Muscle layer of colon (tissue), 2 donors: Measurements from ENCODE around the gene C11orf97.
"Not testable (repeated sequence)": the region's sequence is repeated elsewhere in the genome, so short reads cannot be mapped to it uniquely, and the experiment has no call there.

Experiments
- H3K27ac ChIP-seq: one replicate; pipeline ENCODE4 v1.7.0; 2013; ENCODE audit warnings: low read depth, mild to moderate bottlenecking, low read length, moderate library complexity
- H3K27me3 ChIP-seq, 2 donors: one replicate each; pipeline ENCODE4 v1.7.0; 2013; ENCODE audit warnings: low read length in 2 of 2, mild to moderate bottlenecking in 2 of 2; ENCODE audit not compliant: insufficient read depth in 2 of 2, control insufficient read depth in 1 of 2
- H3K36me3 ChIP-seq: one replicate; pipeline ENCODE4 v1.7.0; 2013; ENCODE audit warnings: mild to moderate bottlenecking, low read length; ENCODE audit not compliant: insufficient read depth
- H3K4me1 ChIP-seq: one replicate; pipeline ENCODE4 v1.7.0; 2013; ENCODE audit warnings: mild to moderate bottlenecking, low read length; ENCODE audit not compliant: insufficient read depth
- H3K4me3 ChIP-seq, 2 donors: one replicate each; pipeline ENCODE4 v1.7.0; 2013; ENCODE audit warnings: low read length in 2 of 2, low read depth in 1 of 2, mild to moderate bottlenecking in 1 of 2, moderate library complexity in 1 of 2
- H3K9ac ChIP-seq: one replicate; pipeline ENCODE4 v1.7.0; 2013; ENCODE audit warnings: low read length
- H3K9me3 ChIP-seq: one replicate; pipeline ENCODE4 v1.7.0; 2013; ENCODE audit warnings: mild to moderate bottlenecking, low read length
- donor health status: abdominal sarcoma.
- donor health status: Adenocarcinoma of cecum.

The C11orf97 gene

DNA sequence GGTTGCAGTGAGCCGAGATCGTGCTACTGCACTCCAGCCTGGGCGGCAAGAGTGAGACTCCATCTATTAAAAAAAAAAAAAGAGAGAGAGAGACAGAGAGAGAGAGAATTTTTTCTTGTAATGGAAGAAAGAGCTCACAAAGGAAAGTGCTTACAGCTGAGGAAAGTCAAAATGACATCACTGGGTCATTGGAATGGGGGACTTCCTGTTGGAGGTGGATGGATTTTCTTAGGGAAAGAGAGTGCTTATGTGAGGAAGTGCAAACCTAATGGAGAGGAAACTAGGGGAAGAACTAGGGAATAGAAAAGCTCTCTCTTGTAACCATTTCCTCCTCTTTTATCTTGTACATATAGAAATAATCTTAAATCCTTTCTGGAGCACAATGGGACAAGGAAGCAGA lies 48.6 kb downstream of the C11orf97 start:
- H3K4me3 ChIP-seq: no peak overlapping the region
- no peak overlapping the region for H3K9ac ChIP-seq
- peaks cover 10% of the 10 kb centered on the region for H3K4me1 ChIP-seq
- no peaks in the 10 kb centered on the region for H3K9me3 ChIP-seq
- H3K27ac ChIP-seq: no peak overlapping the region
- H3K27me3 ChIP-seq: no peaks in the 10 kb centered on the region
- no peaks in the 10 kb centered on the region for H3K36me3 ChIP-seq

DNA sequence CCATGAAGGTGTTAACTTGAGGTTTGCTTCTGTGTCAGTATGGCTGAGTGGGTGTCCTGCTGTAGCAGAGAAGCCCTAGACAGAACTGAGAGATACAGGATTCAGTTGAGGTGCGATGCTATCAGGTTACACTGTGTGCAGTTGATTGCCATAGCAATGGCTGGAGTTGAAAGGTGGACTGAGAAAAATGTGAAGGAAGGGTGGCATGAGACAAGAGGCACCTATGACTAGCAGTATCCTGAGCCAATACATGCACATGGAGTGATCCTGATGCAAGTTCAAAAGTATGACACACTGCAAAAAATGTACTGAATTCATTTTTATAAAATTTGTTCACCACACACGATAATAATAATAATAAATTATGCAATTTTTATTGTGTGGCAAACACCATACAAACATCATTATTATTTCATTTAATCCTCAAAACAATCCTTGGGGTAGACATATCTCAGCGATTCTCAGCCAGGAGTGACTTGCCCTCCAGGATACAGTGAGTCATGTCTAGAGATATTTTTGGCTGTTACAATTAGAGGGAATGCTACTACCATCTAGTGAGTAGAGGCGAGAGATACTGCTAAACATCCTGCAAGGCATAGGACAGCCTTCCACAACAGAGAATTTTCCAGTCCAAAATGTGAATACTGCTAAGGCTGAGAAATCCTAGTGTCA lies 51.1 kb downstream of the C11orf97 start:
- Histone ChIP-seq H3K36me3 (no peaks in the 10 kb centered on the region), H3K9me3 (no peaks in the 10 kb centered on the region), H3K27me3 (no peaks in the 10 kb centered on the region), H3K4me3 (no peak overlapping the region), H3K27ac (no peak overlapping the region), H3K4me1 (peaks cover 5% of the 10 kb centered on the region), H3K9ac (no peak overlapping the region)

DNA sequence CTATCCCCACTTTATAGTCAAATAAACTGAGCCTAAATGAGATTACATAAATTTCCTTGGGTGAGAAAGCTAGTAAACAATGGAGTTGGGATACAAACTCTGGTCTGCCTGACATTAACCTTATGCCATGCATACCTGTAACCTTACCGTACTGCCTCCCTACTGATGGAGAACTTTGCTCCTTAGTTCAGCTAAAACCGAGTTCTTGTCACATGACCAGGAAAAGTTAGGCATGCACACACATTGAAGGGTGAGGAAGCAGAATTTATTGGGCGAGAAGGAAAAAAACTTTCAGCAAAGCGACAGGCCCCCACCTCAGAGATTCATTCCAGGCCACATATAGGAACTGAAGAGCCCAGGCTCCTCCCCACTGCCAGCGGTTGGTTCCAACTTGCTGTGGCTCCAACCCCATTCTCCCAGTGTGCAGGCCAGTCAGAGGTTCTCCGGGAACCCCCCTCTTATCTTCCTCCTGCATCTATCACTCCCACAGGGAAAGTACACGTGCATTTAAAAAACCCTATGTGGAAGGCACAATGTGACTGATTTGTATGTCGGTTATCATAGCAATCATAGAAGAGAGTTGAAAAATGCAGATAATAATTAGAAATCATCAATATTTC lies 51.7 kb downstream of the C11orf97 start:
- no peak overlapping the region for H3K4me3 ChIP-seq
- H3K27me3 ChIP-seq: no peaks in the 10 kb centered on the region
- peaks cover 4% of the 10 kb centered on the region for H3K4me1 ChIP-seq
- no peak overlapping the region for H3K27ac ChIP-seq
- no peaks in the 10 kb centered on the region for H3K36me3 ChIP-seq
- H3K9me3 ChIP-seq: no peaks in the 10 kb centered on the region
- no peak overlapping the region for H3K9ac ChIP-seq

DNA sequence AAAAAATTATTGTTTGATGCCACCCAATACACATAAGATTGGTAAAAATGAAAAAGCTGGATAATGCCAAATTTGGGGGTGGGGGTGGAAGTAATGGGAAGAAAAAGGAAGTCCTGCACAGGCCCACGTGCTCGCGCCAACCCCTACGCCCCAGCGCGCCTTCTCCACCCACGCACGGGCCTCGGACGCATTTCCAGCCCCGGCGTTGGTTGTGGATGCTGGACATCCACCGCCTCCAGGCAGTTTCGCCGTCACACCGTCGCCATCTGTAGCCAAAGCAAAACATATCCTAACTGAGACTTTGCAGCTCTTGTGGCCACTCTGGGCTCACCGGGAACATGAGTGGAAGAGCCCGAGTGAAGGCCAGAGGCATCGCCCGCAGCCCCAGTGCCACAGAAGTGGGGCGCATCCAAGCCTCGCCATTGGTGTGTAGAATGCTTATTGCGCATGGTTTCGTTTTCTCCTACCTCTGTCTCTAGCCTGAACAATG lies 55.0 kb downstream of the C11orf97 start, which contains the start of gene PIWIL4:
Gene PIWIL4, plus strand, starts transcription at position 188 of the 490 bp plus-strand sequence. Its CDS starts 151 bp downstream, at position 339.
- Histone ChIP-seq H3K9me3 (no peaks in the 10 kb centered on the region), H3K36me3 (no peaks in the 10 kb centered on the region), H3K27ac (no peak within 1 kb of the TSS), H3K9ac (no peak within 1 kb of the TSS), H3K4me1 (peaks cover 4% of the 10 kb centered on the region), H3K4me3 (no peak within 1 kb of the TSS), H3K27me3 (no peaks in the 10 kb centered on the region)

DNA sequence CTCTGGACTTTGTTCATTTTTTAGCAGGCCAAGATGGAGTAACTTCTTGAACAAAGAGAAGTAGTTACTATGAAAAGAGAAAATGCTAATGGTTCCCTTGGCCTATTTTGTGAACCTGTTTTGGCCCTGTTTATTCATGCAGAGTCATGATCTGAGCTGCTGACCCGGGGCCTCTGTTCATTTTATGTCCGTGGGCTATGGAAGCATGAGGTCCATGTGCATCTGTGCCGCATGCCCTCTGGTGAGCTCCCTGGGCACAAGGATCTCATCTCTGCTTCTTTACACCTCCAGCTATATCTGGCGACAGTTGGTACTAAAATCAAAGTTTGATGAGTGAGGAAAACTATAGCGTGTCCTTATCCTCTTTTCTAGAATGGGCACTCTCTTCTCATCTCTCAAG lies 55.9 kb downstream of the C11orf97 start:
- H3K27me3 ChIP-seq: no peaks in the 10 kb centered on the region
- H3K4me1 ChIP-seq: peaks cover 4% of the 10 kb centered on the region
- no peak overlapping the region for H3K4me3 ChIP-seq
- H3K27ac ChIP-seq: no peak overlapping the region
- no peaks in the 10 kb centered on the region for H3K36me3 ChIP-seq
- H3K9me3 ChIP-seq: no peaks in the 10 kb centered on the region
- no peak overlapping the region for H3K9ac ChIP-seq

DNA sequence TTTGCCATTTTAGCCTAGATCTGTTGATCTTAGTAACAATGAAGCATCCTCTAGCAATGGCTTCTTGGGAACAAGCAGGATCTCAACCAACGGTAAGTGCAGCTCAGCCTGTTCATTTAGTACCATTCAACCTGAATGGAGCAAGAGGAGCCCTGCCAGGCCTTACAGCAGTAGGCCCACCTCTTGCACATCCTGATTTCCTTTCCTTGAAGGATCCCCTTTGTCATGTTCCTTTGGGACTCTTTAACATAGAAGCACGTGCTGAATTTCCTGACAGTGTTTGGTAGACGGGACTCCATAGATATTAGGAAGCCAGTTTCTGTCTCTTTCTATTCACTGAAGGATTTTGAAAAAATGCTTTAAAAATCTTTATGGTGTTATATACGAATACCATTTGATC lies 56.5 kb downstream of the C11orf97 start:
- H3K4me3 ChIP-seq: no peak overlapping the region
- no peak overlapping the region for H3K27ac ChIP-seq
- H3K27me3 ChIP-seq: no peaks in the 10 kb centered on the region
- H3K36me3 ChIP-seq: no peaks in the 10 kb centered on the region
- H3K9me3 ChIP-seq: no peaks in the 10 kb centered on the region
- no peak overlapping the region for H3K9ac ChIP-seq
- H3K4me1 ChIP-seq: peaks cover 2% of the 10 kb centered on the region

DNA sequence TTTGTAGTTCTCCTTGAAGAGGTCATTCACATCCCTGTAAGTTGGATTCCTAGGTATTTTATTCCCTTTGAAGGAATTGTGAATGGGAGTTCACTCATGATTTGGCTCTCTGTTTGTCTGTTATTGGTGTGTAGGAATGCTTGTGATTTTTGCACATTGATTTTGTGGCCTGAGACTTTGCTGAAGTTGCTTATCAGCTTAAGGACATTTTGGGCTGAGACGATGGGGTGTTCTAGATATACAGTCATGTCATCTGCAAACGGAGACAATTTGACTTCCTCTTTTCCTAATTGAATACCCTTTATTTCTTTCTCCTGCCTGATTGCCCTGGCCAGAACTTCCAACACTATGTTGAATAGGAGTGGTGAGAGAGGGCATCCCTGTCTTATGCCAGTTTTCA lies 60.7 kb downstream of the C11orf97 start:
- not testable (repeated sequence) for H3K27me3 ChIP-seq, H3K4me1 ChIP-seq, H3K36me3 ChIP-seq, H3K27ac ChIP-seq, H3K9me3 ChIP-seq, H3K9ac ChIP-seq, H3K4me3 ChIP-seq

DNA sequence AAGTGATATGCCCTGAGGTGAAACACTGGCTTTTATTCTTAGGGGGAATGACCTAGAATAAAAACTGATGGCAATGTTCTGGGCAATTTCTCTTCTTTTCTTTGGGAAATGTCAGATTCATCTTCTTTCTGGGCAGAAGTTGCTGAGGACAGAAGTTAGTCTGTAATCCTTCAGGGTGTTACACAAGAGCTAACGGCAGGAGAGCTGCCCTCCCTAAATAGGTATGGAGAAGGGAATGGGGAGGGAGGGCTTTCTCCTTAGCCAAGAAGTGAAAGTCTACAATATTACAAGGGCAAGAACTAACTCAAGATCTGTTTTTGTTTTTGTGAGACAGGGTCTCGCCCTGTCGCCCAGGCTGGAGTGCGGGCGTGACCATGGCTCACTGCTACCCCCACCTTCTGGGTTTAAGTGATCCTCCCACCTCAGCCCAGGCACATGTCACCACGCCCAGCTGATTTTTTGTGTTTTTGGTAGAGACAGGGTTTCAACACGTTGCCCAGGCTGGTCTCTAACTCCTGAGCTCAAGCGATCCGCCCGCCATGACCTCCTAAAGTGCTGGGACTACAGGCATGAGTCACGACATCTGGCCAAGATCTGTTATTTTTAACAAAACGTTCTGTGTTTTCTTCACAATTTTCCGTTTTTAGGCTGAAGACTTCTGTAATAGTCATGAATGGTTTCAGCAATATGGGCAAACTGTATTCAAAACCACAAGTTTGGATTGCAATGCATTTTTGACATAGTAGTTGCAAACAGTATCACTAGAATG lies 62.1 kb downstream of the C11orf97 start:
- H3K9ac ChIP-seq: no peak overlapping the region
- no peaks in the 10 kb centered on the region for H3K36me3 ChIP-seq
- H3K4me1 ChIP-seq: no peaks in the 10 kb centered on the region
- H3K9me3 ChIP-seq: no peaks in the 10 kb centered on the region
- no peak overlapping the region for H3K27ac ChIP-seq
- H3K27me3 ChIP-seq: no peaks in the 10 kb centered on the region
- H3K4me3 ChIP-seq: no peak overlapping the region

DNA sequence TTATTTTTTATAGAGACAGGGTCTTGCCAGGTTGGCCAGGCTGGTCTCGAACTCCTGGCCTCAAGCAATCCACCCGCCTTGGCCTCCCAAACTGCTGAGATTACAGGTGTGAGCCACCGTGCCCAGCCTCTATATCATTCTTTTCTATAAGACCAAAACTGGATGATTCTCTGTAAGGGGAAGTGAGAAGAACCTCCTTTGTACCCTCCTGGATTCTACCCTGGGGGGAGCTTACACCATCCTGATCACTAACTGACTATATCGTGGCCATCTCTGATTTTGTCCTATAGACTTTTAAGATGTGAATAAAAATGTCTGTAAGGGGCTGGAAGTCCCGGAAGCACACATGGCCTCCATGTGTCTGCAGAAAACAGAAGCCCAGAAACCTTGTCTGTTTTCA lies 64.0 kb downstream of the C11orf97 start:
- H3K9ac ChIP-seq: no peak overlapping the region
- H3K9me3 ChIP-seq: no peaks in the 10 kb centered on the region
- H3K27ac ChIP-seq: no peak overlapping the region
- H3K36me3 ChIP-seq: no peaks in the 10 kb centered on the region
- H3K4me3 ChIP-seq: no peak overlapping the region
- H3K27me3 ChIP-seq: no peaks in the 10 kb centered on the region
- H3K4me1 ChIP-seq: no peaks in the 10 kb centered on the region

DNA sequence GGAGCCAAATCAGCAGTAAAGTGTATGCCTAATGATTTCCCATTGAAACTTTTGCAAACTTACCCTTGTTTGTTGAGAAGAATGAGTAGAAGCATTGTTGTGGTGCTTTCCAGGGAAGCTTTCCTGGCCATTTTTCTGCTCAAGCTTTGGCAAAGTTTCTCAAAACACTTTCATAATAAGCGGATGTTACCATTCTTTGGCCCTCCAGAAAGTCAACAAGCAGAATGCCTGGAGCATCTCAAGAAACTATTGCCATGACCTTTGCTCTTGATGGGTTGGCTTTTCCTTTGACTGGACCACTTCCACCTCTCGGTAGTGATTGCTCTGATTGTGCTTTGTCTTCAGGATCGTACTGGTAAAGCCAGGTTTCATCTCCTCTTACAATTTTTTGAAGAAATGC lies 65.6 kb downstream of the C11orf97 start:
- no peaks in the 10 kb centered on the region for H3K4me1 ChIP-seq
- H3K9ac ChIP-seq: no peak overlapping the region
- no peak overlapping the region for H3K27ac ChIP-seq
- no peaks in the 10 kb centered on the region for H3K9me3 ChIP-seq
- no peaks in the 10 kb centered on the region for H3K27me3 ChIP-seq
- H3K36me3 ChIP-seq: no peaks in the 10 kb centered on the region
- no peak overlapping the region for H3K4me3 ChIP-seq
